Memory B cell (primary cell): ENCODE results near the gene SELENOV.
"Not testable (repeated sequence)": the region's sequence is repeated elsewhere in the genome, so short reads cannot be mapped to it uniquely, and the experiment has no call there.

Source experiments
- ATAC-seq: fragments of 150-1000 bp; cut with Tn5 transposase; 2 replicates; pipeline ENCODE4 v1.10.0; 2021; ENCODE audit warnings: low read depth, mild to moderate bottlenecking, moderate library complexity
- DNase-seq, 2 donors: peaks; one replicate each; pipeline ENCODE4 v3.0.0; 2022; ENCODE audit warnings: low spot score in 2 of 2
- H3K27ac Mint-ChIP-seq: one replicate; pipeline ENCODE4 v1.8.0; 2022; ENCODE audit warnings: mild to moderate bottlenecking, moderate library complexity, mixed read lengths
- H3K27me3 Mint-ChIP-seq: one replicate; pipeline ENCODE4 v1.8.0; 2022; ENCODE audit warnings: mixed read lengths
- H3K36me3 Mint-ChIP-seq: one replicate; pipeline ENCODE4 v1.8.0; 2022; ENCODE audit warnings: mild to moderate bottlenecking, mixed read lengths
- H3K4me1 Mint-ChIP-seq: one replicate; pipeline ENCODE4 v1.8.0; 2022; ENCODE audit warnings: mixed read lengths
- H3K4me3 Mint-ChIP-seq: one replicate; pipeline ENCODE4 v1.8.0; 2022; ENCODE audit warnings: mild to moderate bottlenecking, moderate library complexity, mixed read lengths
- H3K9me3 Mint-ChIP-seq: one replicate; pipeline ENCODE4 v1.8.0; 2022; ENCODE audit warnings: mixed read lengths

Gene SELENOV, protein sequence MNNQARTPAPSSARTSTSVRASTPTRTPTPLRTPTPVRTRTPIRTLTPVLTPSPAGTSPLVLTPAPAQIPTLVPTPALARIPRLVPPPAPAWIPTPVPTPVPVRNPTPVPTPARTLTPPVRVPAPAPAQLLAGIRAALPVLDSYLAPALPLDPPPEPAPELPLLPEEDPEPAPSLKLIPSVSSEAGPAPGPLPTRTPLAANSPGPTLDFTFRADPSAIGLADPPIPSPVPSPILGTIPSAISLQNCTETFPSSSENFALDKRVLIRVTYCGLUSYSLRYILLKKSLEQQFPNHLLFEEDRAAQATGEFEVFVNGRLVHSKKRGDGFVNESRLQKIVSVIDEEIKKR

DNA sequence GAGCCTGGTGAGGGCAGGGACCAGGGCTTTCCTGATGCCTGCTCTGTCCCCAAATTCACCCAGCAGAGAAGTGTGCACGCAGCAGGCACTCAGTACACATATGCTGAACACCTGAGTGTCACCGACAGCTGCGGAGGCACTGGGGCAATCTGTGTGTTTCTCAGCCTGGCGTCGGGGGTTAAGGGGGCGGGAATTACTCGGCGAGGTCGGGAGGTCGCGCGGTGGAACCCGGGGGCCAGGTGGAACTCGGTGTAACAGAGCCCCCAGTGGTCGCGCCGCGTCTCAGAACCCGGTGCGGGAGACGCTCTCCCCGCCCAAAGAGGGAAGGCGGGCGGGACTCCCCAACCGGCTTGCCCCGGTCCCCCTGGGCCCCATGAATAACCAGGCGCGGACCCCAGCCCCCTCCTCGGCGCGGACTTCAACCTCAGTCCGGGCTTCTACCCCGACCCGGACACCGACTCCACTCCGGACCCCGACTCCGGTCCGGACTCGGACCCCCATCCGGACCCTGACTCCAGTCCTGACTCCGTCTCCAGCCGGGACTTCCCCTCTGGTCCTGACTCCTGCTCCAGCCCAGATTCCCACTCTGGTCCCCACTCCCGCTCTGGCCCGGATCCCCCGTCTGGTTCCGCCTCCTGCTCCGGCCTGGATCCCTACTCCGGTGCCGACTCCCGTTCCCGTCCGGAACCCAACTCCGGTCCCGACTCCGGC lies at the start of gene SELENOV:
SELENOV (plus strand) TSS at position 300 of the 711 bp plus-strand sequence; CDS start at position 374, 74 bp downstream.
- ATAC-seq (peak; percentile 72), DNase-seq (no peak)
- peaks cover 12% of the 10 kb centered on the region for H3K4me1 Mint-ChIP-seq
- peak within 1 kb of the TSS; percentile 87 for H3K4me3 Mint-ChIP-seq
- H3K9me3 Mint-ChIP-seq = peaks cover 2% of the 10 kb centered on the region
- H3K27ac Mint-ChIP-seq = peak within 1 kb of the TSS; percentile 31
- H3K27me3 Mint-ChIP-seq = peaks cover 19% of the 10 kb centered on the region
- peaks cover 5% of the 10 kb centered on the region for H3K36me3 Mint-ChIP-seq

DNA sequence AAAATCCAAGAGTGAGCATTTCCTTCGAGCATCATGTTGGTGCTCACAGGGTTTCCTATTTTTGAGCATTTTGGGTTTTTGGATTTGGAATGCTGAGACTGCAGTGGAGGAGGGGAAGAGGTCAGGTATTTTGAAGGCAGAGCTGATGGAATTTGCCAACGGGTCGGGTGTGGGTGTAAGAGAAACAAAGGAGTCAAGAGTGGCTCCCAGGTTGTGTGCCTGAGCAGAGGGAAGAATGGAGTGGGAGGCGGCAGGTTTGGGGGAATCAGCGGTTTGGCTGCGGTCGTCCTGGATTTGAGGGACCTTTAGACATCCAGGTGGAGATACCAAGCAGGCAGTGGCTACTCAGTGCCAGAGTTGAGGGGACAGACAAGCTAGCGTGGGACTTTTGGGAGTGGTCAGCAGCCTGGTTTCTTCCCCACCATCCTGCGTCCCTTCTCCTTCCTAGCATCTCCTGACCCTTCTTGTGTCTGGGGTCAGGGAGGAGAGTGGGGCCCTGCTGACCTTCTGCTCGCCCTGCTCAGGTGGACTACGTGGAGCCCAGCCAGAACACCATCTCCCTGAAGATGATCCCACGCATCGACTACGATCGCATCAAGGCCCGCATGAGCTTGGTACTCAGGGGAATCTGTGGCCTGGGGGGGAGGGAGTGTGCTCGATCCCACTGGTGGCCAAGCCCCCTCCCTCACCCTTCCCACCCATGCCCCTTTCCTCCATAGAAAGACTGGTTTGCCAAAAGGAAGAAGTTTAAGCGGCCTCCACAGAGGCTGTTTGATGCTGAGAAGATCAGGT lies 48.8 kb upstream of the SELENOV start:
- Mint-ChIP-seq H3K4me3 (no peak overlapping the region), H3K27ac (no peak overlapping the region), H3K36me3 (peaks cover 35% of the 10 kb centered on the region)

DNA sequence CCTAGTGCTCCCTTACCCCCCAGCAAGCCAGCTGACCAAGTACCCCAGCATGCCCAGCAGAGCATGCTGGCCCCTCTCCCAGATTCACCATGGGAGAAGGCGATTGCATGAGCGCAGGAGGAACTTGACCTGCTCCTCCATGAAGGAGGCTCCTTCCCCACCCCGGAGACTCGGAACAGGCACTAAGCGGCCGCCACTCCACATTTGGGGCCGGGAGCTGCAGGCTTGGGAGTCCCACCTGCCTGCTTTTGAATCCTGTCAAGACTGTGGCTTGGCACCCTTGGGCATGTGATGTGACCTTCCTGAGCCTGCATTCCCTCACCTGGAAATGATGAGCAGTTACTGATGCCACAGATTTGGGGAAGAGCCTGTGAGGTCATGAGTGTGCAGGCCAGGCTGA lies 47.0 kb upstream of the SELENOV start:
- Mint-ChIP-seq H3K27me3 (no peaks in the 10 kb centered on the region), H3K36me3 (peaks cover 42% of the 10 kb centered on the region), H3K9me3 (no peaks in the 10 kb centered on the region), H3K4me3 (no peak overlapping the region), H3K27ac (no peak overlapping the region), H3K4me1 (peaks cover 3% of the 10 kb centered on the region)
- DNase-seq (no peak), ATAC-seq (no peak)

More for the DNA sequence above, 48.8 kb upstream of the SELENOV start:
- DNase-seq = no peak
- Mint-ChIP-seq H3K9me3 (no peaks in the 10 kb centered on the region), H3K27me3 (no peaks in the 10 kb centered on the region), H3K4me1 (no peaks in the 10 kb centered on the region)
- ATAC-seq = no peak

DNA sequence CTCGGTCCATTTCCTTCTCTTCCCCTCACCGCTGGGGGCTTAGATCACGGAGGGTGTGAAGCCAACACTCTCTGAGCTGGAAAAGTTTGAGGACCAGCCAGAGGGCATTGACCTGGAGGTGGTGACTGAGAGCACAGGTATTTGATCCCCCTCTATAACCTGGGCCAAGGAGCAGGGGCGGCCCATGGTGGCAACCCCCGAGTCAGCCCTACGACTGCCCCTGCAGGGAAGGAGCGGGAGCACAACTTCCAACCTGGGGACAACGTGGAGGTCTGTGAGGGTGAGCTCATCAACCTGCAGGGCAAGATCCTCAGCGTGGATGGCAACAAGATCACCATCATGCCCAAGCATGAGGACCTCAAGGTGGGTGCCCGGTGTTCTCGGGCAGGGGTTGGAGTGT lies 45.9 kb upstream of the SELENOV start:
- Mint-ChIP-seq H3K27ac (peak overlapping the region; percentile 24), H3K4me3 (no peak overlapping the region), H3K36me3 (peaks cover 40% of the 10 kb centered on the region)

DNA sequence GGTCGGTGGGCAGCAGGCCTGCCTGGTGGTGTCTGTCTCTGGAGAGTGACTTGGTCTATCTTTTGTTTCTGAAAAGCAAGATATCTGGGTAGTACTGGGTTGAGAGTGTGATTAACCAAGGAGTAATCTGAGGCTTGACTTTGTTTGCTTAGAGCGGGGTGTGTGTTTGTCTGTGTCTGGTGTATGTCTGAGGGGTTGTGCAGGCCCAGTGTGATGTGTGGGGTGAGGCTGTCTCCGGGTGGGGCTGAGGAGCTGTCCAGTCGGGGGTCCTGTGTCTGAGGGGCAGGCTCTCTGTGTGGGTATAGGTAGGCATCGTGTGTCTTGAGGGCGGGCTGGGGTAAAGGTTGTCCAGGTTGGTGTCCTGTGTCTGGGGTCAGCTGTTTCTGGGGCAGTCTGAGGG lies 45.4 kb upstream of the SELENOV start:
- peaks cover 46% of the 10 kb centered on the region for H3K36me3 Mint-ChIP-seq
- H3K9me3 Mint-ChIP-seq = no peaks in the 10 kb centered on the region
- no peak for DNase-seq
- H3K4me3 Mint-ChIP-seq = no peak overlapping the region
- peak overlapping the region; percentile 24 for H3K27ac Mint-ChIP-seq
- no peak for ATAC-seq
- H3K4me1 Mint-ChIP-seq = peaks cover 9% of the 10 kb centered on the region
- H3K27me3 Mint-ChIP-seq = no peaks in the 10 kb centered on the region

More for the DNA sequence above, 45.9 kb upstream of the SELENOV start:
- DNase-seq = no peak
- ATAC-seq = no peak
- no peaks in the 10 kb centered on the region for H3K27me3 Mint-ChIP-seq
- peaks cover 5% of the 10 kb centered on the region for H3K4me1 Mint-ChIP-seq
- no peaks in the 10 kb centered on the region for H3K9me3 Mint-ChIP-seq

DNA sequence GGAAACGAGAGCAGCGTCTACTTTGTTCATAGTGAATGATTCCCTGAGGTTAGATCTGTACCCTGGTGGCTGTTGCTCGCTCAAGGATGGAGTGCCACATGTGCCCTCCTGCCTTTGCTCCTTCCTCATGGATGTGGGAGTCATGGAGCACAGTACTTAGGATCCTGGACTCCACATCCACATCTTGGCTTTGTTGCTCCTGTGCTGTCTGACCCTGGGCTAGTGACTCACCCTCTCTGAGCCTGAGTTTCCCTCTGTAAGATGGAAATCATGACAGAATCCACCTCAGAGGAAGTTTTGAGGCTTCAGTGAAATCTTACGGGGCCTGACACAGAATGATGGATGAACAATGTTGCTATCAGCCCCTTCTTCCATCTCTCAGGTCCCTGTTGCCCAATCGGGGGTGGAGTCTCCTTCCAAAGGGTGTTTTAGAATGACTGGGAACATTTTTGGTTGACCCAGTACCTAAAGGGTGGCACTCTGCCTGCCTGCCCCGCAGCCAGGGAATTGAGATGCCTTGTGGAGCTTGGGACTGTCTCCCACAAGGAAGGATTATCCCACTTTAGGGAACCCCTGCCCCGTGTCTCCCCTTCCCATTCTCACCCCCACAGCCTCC lies 44.1 kb upstream of the SELENOV start:
- Mint-ChIP-seq H3K4me1 (peaks cover 9% of the 10 kb centered on the region), H3K27ac (no peak overlapping the region), H3K9me3 (no peaks in the 10 kb centered on the region), H3K27me3 (no peaks in the 10 kb centered on the region), H3K4me3 (no peak overlapping the region), H3K36me3 (peaks cover 45% of the 10 kb centered on the region)
- DNase-seq = no peak
- no peak for ATAC-seq

DNA sequence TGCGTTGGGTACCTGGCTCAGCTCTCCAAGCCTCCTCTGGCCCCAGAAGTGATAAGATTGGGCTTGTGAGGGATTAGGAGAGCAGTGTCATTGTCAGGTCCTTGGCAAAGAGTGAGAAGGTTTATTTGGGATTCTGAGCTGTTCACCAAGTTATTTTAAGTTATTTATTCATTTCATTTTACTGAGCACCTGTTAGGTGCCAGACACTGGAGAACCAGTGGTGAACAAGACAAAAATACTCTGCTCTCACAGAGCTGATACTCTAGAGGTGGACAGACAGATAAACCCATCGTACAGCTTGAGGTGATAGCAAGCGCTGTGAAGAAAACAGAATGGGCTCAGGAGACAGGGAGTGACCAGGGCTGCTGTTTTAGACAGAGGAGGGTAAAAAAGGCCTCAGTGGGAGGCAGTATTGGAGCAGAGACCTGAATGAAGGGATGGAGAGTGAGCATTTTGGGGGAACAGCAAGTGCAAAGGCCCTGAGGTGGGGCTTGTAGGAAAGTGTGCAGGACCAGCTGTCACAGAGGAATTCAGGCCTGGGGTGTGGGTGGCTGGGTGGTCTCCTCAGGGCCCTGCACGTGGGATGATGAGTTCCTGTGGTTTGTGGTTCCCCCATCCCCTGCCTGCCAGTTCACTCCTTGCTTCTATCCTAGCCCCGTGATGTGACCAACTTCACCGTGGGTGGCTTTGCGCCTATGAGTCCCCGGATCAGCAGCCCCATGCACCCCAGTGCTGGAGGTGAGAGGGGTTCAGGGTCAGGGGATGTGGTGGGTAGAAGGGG lies 43.0 kb upstream of the SELENOV start:
- ATAC-seq (no peak), DNase-seq (no peak)
- Mint-ChIP-seq H3K4me1 (peaks cover 9% of the 10 kb centered on the region), H3K27me3 (no peaks in the 10 kb centered on the region), H3K9me3 (no peaks in the 10 kb centered on the region), H3K36me3 (peaks cover 44% of the 10 kb centered on the region), H3K27ac (no peak overlapping the region), H3K4me3 (no peak overlapping the region)

DNA sequence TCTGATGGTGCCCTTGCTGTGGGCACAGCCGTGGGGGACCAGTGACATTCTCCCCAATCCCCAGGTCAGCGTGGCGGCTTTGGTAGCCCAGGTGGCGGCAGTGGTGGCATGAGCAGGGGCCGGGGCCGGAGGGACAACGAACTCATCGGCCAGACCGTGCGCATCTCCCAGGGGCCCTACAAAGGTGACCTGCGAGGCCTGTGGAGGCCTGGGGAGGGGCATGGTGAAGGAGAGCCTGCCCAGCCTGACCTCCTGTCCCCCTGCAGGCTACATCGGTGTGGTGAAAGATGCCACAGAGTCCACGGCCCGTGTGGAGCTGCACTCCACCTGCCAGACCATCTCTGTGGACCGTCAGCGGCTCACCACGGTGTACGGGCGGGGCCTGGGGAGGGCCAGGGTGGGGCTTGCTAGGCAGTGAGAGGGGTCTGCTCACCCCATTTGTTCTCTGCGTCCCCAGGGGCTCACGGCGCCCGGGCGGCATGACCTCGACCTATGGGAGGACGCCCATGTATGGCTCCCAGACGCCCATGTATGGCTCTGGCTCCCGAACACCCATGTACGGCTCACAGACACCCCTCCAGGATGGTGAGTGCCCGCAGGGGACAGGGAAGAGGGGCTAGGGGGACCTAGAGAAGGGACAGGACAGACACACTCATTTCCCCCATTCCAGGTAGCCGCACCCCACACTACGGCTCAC lies 42.0 kb upstream of the SELENOV start:
- Mint-ChIP-seq H3K27me3 (no peaks in the 10 kb centered on the region), H3K4me3 (no peak overlapping the region), H3K36me3 (peaks cover 44% of the 10 kb centered on the region), H3K9me3 (no peaks in the 10 kb centered on the region), H3K4me1 (peaks cover 9% of the 10 kb centered on the region), H3K27ac (no peak overlapping the region)
- DNase-seq (no peak), ATAC-seq (no peak)

DNA sequence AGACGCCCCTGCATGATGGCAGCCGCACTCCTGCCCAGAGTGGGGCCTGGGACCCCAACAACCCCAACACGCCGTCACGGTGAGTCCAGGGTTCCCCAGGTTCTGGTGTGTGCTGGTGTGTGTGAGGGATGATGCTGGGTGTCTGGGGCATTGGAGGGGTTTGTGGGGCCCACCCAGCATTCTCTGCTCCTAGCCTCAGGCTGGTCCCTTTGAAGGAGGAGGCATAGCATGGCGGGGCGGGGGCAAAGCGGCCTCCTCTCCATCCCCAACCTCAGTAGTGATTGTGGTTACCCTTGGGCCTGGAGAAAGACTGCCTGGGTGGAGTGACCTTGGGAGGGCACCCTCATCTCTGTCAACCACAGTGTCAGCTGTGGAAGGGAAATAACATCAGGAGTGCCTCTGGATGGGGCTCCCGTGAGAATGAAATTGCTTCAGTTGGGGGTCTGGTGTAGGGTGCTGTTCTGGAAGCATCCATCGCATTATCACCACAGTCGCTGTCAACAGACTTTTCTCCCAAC lies 41.4 kb upstream of the SELENOV start:
- Mint-ChIP-seq H3K4me1 (peaks cover 9% of the 10 kb centered on the region), H3K27ac (no peak overlapping the region), H3K4me3 (no peak overlapping the region), H3K27me3 (no peaks in the 10 kb centered on the region), H3K9me3 (no peaks in the 10 kb centered on the region), H3K36me3 (peaks cover 41% of the 10 kb centered on the region)
- ATAC-seq = no peak
- no peak for DNase-seq

DNA sequence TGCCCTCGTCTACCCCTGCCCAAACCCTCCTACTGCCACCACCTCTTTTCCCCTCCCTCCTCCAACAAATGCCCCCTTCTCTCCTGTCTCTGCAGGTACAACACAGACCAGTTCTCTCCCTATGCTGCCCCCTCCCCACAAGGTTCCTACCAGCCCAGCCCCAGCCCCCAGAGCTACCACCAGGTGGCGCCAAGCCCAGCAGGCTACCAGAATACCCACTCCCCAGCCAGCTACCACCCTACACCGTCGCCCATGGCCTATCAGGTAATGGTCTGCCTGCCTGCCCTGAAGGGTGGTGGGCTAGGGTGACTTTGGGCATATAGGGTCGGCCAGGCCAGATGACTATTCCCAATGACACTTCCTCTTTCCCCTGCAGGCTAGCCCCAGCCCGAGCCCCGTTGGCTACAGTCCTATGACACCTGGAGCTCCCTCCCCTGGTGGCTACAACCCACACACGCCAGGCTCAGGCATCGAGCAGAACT lies 40.8 kb upstream of the SELENOV start:
- Mint-ChIP-seq H3K4me3 (no peak overlapping the region), H3K4me1 (peaks cover 9% of the 10 kb centered on the region), H3K9me3 (no peaks in the 10 kb centered on the region), H3K36me3 (peaks cover 37% of the 10 kb centered on the region), H3K27me3 (no peaks in the 10 kb centered on the region), H3K27ac (peak overlapping the region; percentile 73)
- DNase-seq (peak; percentile 67 to 77), ATAC-seq (peak; percentile 92)

DNA sequence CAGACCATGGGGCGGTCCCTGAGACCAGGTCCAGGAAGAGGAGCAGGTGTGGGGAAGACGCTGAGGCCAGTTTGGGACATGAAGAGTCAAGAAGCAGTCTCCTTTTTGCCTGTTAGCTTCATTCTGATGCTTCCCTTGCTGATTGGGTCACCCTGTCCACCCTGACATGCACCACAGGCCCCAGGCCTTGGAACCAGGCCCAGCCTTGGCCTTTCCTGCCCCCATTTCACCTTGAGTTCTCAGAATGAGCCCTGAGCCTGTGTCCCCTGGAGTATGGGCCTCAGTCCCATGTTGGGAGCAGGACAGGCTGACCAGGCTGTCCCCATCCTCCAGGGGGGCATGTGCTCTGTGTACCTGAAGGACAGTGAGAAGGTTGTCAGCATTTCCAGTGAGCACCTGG lies 39.2 kb upstream of the SELENOV start:
- Mint-ChIP-seq H3K9me3 (no peaks in the 10 kb centered on the region), H3K36me3 (peaks cover 28% of the 10 kb centered on the region), H3K4me3 (no peak overlapping the region), H3K4me1 (peaks cover 17% of the 10 kb centered on the region), H3K27ac (no peak overlapping the region), H3K27me3 (no peaks in the 10 kb centered on the region)
- no peak for DNase-seq
- no peak for ATAC-seq

DNA sequence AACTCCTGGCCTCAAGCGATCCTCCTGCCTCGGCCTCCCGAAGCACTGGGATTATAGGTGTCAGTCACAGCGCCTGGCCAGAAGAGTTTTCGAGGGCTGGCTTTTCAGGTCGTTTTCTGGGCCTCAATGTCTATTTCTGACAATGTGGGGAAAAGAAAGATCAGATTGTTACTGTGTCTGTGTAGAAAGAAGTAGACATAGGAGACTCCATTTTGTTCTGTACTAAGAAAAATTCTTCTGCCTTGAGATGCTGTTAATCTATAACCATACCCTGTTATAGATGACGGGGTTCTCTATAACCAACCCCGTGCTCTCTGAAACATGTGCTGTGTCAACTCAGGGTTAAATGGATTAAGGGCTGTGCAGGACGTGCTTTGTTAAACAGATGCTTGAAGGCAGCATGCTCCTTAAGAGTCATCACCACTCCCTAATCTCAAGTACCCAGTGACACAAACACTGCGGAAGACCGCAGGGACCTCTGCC lies 35.6 kb upstream of the SELENOV start:
- Mint-ChIP-seq H3K4me1 (peaks cover 21% of the 10 kb centered on the region), H3K27ac (peak overlapping the region; percentile 91), H3K36me3 (peaks cover 16% of the 10 kb centered on the region), H3K4me3 (peak overlapping the region; percentile 92)
- not testable (repeated sequence) for ATAC-seq, H3K9me3 Mint-ChIP-seq, DNase-seq, H3K27me3 Mint-ChIP-seq
